VCaP (cell line): Measurements from ENCODE around the gene GJA1.
"Not testable (repeated sequence)": the region's sequence is repeated elsewhere in the genome, so short reads cannot be mapped to it uniquely, and the experiment has no call there.

Source experiments
- H3K27ac ChIP-seq: fragments of 450-650 bp; 2 replicates; pipeline ENCODE4 v1.5.1; 2017
- CTCF ChIP-seq: fragments of 450-650 bp; conservative IDR thresholded peaks from 2 replicates; pipeline ENCODE4 v1.5.1; 2017; ENCODE audit warnings: mild to moderate bottlenecking, moderate library complexity

Gene GJA1

GRCh38 chr6:121435444-121436069 lies at the start of gene GJA1:
TSS of gene GJA1 (plus strand) at chr6:121435646. CDS start at chr6:121446848, 11,202 bp downstream.
- TF ChIP-seq CTCF, result no peak
- no peak within 1 kb of the TSS for H3K27ac ChIP-seq

GRCh38 chr6:121386551-121386950 lies 48.9 kb upstream of the GJA1 start:
- not testable (repeated sequence) for H3K27ac ChIP-seq

- no peak for TF ChIP-seq CTCF
- no peak overlapping the region for H3K27ac ChIP-seq
These were observed 46.0 kb upstream of the GJA1 start for GRCh38 chr6:121389419-121389818.

GRCh38 chr6:121393731-121394505 lies 41.5 kb upstream of the GJA1 start:
- no peak overlapping the region for H3K27ac ChIP-seq
- TF ChIP-seq CTCF, result no peak

GRCh38 chr6:121395736-121396135 lies 39.7 kb upstream of the GJA1 start:
- no peak overlapping the region for H3K27ac ChIP-seq
- TF ChIP-seq CTCF, result no peak

GRCh38 chr6:121397188-121397587 lies 38.3 kb upstream of the GJA1 start:
- not testable (repeated sequence) for H3K27ac ChIP-seq

- no peak overlapping the region for H3K27ac ChIP-seq
- TF ChIP-seq CTCF, result no peak
These were observed 37.3 kb upstream of the GJA1 start for GRCh38 chr6:121398127-121398526.

GRCh38 chr6:121399966-121400365 lies 35.5 kb upstream of the GJA1 start:
- H3K27ac ChIP-seq, result no peak overlapping the region
- TF ChIP-seq CTCF, result no peak
